Cardiac septum (tissue), 1 donor: Measurements from ENCODE around the gene TMEM170B. TPM values are rescaled to one million over a fixed set of nuclear protein-coding genes. Genes with fewer than 3 reads are reported as not detected.

Experiments
- DNase-seq: peaks from one replicate; pipeline ENCODE4 v3.0.0-alpha.2; 2020; ENCODE audit warnings: low spot score
- intact Hi-C: fragments of 100-400 bp; cut with DNase I; formaldehyde crosslinking; loops from one replicate; pipeline ENCODE4 v1.14.0; 2022
- long read RNA-seq: library from polyadenylated mRNA; unstranded; transcript quantifications from one replicate; pipeline ENCODE4 v2.0.0, GENCODE V29; 2021
- total RNA-seq: library from RNA; stranded (reverse); fragmentation: NEBNext Ultra II Directional; extraction: Animal tissue kit (Norgen Biotek cat#: 25700); gene quantifications from one replicate; pipeline ENCODE4 v1.2.1, GENCODE V29; 2021
- donor health status: DM: no; HTN: no; CAD: no.

TMEM170B gene
- 4.2 TPM for total RNA-seq
- long read RNA-seq, full-length matches to known transcripts: 16 of 19 reads
- long read RNA-seq, partial matches to known transcripts: 0 of 19 reads
- long read RNA-seq, other reads (novel, unspliced or antisense): 3 of 19 reads

- intact Hi-C loops: no loop called here
- DNase-seq: peak; percentile 98
Measured at GRCh38 chr6:11537229-11538051, at the start of gene TMEM170B. Gene TMEM170B (plus strand): TSS chr6:11537749. CDS start chr6:11538278, 529 bp downstream.

- no peak for DNase-seq
- intact Hi-C loops: no loop called here
Measured at GRCh38 chr6:11490996-11491395, 46.6 kb upstream of the TMEM170B start.

- no peak for DNase-seq
- intact Hi-C loops: no loop called here
Measured at GRCh38 chr6:11491596-11492463, 45.7 kb upstream of the TMEM170B start.

GRCh38 chr6:11492464-11493290, 44.9 kb upstream of the TMEM170B start:
- intact Hi-C loops: no loop called here
- no peak for DNase-seq

GRCh38 chr6:11493974-11494373, 43.6 kb upstream of the TMEM170B start:
- intact Hi-C loops: no loop called here
- no peak for DNase-seq

GRCh38 chr6:11494786-11495564, 42.6 kb upstream of the TMEM170B start:
- no peak for DNase-seq
- intact Hi-C loops: loop anchor here (1.0 to 5.0 kb wide), 2 partner anchors 253 to 323 kb away; no protein-coding TSS in a partner anchor

GRCh38 chr6:11495565-11496145, 41.9 kb upstream of the TMEM170B start:
- intact Hi-C loops: loop anchor here (1.0 to 5.0 kb wide), 4 partner anchors 55 to 351 kb away; no protein-coding TSS in a partner anchor
- DNase-seq: no peak

GRCh38 chr6:11496152-11497060, 41.1 kb upstream of the TMEM170B start:
- intact Hi-C loops: loop anchor here (1.0 to 5.0 kb wide), 3 partner anchors 56 to 352 kb away; no protein-coding TSS in a partner anchor
- no peak for DNase-seq

GRCh38 chr6:11497107-11497506, 40.4 kb upstream of the TMEM170B start:
- DNase-seq: no peak
- intact Hi-C loops: loop anchor here (2.0 to 5.0 kb wide), 2 partner anchors 56 to 255 kb away; no protein-coding TSS in a partner anchor

- intact Hi-C loops: loop anchor here (2.0 to 5.0 kb wide), 2 partner anchors 57 to 256 kb away; no protein-coding TSS in a partner anchor
Measured at GRCh38 chr6:11497881-11498280, 39.7 kb upstream of the TMEM170B start.

GRCh38 chr6:11500008-11500407, 37.5 kb upstream of the TMEM170B start:
- intact Hi-C loops: no loop called here
- no peak for DNase-seq

More at GRCh38 chr6:11497881-11498280, 39.7 kb upstream of the TMEM170B start:
- no peak for DNase-seq

- intact Hi-C loops: no loop called here
- no peak for DNase-seq
Measured at GRCh38 chr6:11509471-11509870, 28.1 kb upstream of the TMEM170B start.

GRCh38 chr6:11514672-11515071, 22.9 kb upstream of the TMEM170B start:
- intact Hi-C loops: no loop called here
- no peak for DNase-seq

GRCh38 chr6:11515763-11516162, 21.8 kb upstream of the TMEM170B start:
- intact Hi-C loops: no loop called here
- no peak for DNase-seq

- intact Hi-C loops: no loop called here
- DNase-seq: no peak
Measured at GRCh38 chr6:11522812-11523605, 14.5 kb upstream of the TMEM170B start.

GRCh38 chr6:11525468-11526155, 11.9 kb upstream of the TMEM170B start:
- intact Hi-C loops: no loop called here

More at GRCh38 chr6:11525468-11526155, 11.9 kb upstream of the TMEM170B start:
- no peak for DNase-seq
